Measurements from ENCODE around the gene NYAP2. TPM values are rescaled to one million over a fixed set of nuclear protein-coding genes. Genes with fewer than 3 reads are reported as not detected.

The NYAP2 gene
- total RNA-seq, 1 donor from 2014 or later: not detected

DNA sequence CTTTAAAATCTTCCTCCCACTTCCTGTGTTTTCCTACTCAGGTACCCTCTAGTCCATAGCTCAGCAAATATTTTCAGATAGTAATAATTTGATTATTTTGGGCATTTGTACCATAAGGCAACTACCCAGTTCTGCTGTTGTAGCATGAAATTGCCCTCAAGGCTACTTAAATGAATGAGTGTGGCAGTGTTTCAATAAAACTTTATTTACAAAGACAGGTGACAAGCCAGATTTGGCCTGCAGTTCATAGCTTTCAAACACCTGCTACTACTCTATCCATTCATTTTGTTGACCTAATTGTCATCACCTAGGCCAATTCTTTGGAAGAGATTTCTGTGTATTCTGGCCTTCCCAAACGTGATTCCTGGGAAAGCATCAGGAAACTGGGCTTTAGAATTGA, 28.9 kb downstream of the NYAP2 start:
- intact Hi-C loops (cut with micrococcal nuclease): no loop called here

DNA sequence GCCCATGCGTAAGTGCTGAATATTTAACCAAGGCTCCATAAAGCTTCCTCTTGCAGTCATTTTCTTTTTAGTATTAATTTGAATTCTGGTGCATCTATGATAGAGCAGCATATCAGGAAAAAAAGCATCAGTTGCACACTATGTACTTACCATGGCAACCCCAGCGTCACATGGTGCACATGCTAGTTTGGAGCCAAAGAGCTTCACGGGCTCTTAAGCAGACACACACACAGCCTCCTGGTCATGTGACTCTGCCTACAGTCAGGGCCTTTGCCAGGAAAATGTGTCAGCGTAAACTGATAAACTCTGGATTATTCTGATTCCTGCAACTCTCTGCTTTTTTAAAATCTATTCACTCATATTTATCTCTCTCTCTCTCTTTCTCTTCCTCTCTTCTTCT, 30.2 kb downstream of the NYAP2 start:
- intact Hi-C loops (cut with micrococcal nuclease): no loop called here

DNA sequence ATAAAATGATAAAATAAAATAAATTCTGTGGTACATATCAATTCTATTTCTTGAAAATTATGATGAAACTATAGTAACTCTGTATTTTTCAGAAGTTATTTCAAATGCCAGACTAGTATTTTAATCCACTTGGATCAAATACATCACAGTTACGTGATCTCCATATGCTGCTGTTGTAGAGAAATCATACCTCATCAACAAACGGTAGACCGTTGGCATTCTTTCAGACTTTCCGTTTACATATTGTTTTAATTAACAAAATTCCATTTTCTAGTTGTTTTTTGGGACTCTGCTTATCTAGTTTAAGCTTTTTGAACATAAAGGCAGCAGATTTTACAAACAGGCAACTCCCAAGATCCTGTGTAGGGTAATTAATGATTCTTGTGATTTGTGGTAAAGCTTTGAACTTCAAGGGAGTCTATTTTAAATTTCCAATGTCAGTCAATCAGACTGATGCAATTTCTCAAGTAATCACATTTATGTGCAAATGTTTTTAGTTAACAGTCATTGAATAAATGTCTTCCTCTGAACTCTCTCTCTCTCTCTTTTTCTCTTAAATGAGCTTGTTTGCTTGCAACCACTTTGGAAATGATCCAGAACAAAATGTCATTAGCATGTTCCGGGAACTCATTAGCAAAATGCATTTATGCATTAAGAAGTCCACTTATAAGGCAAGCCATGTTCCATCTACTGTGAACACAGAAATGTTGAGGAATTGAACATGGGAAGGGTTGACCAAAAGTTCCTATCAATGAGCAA, 31.8 kb downstream of the NYAP2 start:
- intact Hi-C loops (cut with micrococcal nuclease): no loop called here

DNA sequence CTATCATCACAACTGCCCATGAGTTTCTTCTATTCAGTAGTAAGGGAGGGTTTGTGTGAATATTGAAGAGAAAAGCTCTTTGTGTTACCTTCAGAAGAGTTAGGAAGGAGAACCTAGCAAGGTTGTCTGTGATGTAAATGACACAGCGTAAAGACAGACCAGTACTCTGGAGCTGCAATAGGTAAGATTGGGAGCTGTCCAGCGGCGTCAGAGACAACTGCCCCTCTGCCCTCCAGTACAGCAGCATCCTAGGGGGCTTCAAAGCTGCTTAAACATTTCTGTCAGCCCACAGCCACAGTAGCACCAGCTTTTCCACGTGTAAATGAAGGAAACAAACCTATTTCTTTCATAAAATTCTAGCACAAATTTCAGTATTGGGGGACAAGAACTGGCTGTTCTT, 34.5 kb downstream of the NYAP2 start:
- intact Hi-C loops (cut with micrococcal nuclease): no loop called here

DNA sequence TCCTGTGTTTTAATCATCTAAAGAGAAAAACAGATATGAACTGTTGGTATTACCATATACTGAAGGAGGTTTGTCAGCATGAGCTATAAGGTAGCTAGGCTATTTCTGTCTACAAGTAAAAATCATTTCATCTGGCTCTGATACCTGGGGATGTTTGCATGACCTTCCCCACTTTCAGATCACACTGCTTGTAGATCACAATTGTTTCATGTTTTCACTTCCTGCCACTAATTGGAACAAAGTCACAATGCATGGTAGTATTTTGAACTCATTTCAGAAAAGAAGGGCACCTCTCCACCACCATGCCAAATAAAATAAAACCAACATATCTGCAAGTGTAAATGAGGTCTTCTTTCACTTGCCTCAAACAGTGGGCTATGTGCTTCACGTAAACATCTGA, 37.8 kb downstream of the NYAP2 start:
- intact Hi-C loops (cut with micrococcal nuclease): no loop called here

DNA sequence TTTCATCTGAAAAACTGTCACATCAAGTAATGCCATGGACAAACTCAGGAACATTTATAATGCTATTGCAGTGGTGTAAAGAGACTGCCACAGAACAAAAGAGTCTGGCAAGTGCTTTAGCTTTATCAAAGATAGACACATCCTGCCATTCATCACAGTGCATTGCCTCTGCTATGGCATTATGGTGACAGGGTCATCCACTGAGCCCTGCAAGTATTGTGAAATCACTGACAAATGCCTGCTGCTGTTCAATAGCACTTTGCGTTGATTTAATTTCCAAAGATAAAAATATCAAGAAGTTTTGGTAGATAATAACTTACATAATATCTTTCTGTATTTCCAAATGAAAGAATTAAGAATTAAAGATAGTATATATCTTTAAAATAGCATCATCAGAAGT, 38.7 kb downstream of the NYAP2 start:
- intact Hi-C loops (cut with micrococcal nuclease): no loop called here

DNA sequence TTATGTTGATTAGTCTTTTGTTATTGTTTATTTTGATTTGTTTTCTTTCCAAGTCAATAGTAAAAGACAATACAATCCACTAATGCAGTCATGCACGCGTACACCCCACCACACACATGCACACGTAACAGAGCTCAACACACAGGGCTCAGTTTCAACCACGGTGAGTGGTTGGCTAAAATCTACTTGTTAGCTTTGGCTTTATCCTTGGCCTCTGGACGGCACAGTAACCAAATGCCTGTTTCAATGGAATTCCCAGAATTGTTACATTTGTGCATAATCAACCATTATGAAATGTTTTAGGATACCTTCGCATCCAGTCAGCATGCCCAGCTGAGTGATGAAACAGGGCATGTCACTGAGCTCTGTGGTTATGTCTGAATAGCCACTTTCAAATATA, 53.2 kb downstream of the NYAP2 start:
- intact Hi-C loops (cut with micrococcal nuclease): no loop called here

DNA sequence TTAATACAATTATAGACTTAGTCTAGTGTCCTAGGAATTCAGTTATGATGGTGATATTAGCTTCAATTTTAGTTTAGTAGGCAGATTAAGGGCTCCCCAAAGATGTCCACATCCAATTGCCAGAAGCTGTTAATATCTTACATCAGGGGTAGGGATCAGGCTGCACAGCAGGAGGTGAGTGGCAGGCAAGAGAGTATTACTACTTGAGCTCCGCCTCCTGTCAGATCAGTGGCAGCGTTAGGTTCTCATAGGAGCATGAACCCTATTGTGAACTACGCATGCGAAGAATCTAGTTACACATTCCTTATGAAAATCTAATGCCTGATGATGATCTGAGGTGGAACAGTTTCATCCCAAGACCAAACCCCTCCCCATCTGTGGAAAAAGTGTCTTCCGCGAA, 54.9 kb downstream of the NYAP2 start:
- intact Hi-C loops (cut with micrococcal nuclease): no loop called here

DNA sequence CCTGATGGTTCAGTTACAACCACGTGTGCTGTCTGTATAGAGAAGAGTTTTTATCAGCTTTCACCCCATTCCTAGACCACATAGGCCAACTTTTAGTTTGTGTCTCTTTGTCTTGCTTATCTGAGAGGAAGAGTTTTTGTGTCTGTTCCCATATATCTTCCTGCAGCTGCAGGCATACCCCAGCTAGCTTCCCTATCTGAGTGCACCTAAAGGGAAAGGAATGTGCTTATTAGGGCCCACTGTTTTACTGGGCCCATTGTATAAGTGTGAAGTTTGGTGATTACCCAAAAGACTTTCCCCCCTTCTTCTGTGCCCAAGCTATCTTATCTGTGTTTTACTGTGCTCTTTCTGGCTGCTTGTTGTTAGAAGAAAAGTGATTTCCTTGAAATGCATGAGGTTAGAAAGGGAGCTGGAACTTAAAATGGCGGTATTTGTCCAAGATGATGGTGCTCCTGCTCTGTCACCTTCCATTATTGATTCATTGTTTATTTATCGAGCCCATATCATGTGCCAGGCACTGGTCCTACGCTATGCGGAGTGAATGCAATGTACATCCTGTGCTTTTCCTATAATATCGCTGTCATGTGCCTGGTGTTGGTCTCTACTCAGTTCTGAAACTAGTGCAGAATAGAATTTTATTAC, 57.2 kb downstream of the NYAP2 start:
- intact Hi-C loops (cut with micrococcal nuclease): no loop called here

DNA sequence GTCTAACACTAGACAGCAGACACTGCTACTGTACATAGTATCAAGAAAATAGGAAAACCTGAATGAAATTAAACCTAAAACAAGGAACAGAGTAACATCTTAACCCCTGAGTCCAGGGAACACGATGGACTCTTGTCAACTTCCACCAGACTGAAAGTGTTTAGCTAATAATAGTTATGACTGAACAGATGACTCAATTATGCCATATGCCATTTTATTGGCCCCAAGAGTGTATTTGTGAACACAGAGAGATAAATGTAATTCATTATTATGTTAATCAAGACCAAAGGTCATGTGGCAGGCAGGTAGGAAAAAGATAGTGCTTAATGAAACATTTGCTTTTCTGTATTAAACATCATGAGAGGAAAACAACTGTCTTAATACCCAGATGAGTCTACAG, 58.0 kb downstream of the NYAP2 start:
- intact Hi-C loops (cut with micrococcal nuclease): no loop called here

DNA sequence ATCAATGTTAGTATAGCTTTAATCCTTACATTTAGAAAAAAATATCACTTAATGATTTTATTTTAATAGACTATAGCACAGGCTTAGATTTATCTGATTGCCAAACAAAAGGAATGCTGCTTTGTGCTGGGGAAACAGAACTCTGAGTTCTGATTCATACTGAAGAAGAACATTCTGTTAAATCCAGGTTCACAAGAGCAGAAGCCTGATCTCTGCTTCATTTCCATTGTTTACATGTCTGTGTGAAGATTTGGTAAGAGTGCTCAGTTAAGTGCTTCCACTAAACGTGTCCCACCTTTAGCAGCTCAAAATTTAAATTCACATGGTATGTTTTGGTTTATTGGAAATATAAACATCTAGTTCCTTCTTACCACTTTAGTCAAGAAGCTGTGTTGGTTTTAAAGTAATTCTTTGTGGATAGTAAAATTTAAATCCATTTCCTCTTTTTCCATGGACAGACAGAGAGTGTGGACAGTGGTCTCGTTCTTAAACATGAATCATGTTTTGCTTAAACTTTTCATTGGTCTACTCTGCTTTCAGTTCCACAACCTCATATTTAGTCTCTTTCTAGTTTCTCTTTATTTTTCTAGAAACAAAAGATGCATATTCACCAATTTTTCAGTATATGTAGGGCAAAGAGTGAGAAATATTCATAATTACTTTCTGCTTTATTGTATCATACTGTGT, 59.1 kb downstream of the NYAP2 start:
- intact Hi-C loops (cut with micrococcal nuclease): no loop called here

DNA sequence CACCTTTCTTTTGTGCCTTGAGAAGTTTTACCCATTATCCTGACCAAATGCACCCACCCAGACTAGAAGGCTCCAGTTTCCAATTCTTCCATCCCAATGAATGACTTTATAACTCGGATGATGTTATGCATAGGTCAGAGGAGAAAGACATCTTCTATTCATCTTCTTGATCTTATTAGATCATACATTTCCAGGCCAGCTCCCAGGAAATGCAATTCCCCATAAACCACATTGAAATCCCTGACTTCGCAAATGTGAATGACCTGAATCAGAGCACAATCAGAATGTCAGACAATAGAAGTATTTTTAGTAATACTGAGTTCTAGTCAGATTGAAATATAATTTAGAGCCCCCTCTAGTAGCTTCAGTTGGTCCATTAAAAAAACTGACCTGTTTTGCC, 62.9 kb downstream of the NYAP2 start:
- intact Hi-C loops (cut with micrococcal nuclease): no loop called here

DNA sequence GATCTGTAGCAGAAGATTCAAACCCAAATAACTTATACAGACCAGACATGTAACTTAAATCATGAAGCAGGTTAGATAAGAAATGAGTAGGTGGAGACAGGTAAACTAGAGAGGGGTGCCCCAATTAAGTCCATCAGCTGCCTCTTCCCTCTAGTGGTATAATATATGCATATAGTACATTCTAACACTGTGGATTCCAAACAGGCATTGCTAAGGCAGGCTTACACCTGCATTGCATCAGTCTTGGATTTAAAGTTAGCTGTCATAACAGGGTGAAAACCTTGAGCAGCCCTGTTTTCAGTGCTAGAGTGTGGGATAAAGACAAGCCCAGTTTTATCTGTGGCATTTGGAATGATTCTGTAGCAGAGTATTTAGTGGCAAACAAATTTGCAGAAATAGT, 63.4 kb downstream of the NYAP2 start:
- intact Hi-C loops (cut with micrococcal nuclease): no loop called here

DNA sequence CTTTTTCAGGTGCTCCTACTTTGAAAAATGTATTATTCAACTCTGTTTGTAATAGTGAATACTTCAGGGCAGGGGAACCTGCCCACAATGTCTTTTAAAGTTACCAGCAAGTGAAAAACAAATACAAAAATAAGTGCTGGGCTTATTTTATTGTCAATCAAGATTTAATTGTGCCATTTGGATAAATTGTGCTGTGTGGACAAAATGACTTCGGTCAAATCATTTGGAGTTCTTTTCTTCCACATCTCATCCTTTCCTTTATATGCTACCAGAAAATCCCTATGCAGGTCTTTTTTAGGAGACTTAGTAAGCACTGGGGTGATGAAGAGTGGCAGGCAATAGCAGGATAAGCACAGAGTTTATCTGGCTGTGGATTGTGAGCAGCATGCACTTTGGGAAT, 63.9 kb downstream of the NYAP2 start:
- intact Hi-C loops (cut with micrococcal nuclease): no loop called here

DNA sequence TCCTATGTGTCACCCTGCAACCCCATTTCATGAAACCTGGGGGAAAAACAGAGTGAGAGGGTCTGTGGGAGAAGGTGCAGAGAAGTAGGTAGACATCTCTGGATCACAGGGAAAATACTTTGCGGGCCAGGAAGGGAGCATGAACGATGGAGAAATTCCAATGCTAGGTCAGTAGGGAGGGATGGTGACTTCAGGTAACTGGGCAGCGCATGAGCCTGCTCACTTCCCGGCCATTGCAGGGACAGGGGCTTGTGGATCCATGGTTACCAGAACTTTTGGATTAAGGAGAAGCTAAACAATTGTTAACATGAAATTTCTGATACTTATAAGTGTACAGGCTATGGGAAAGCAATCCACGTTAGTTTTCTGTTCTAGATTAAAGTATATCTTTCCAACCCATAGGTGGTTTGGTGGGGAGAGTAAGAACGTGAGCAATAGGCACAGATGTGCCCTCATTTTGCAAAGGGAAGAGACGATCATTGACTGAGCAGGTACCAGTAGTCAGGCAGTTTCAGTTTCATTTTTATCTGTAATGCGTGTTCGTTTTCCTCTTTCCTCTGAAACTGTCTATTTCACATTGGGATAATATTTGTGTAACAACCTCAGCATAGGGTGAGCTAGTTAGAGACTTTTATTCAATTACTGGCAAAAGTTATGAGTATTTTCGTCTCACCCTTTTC, 65.0 kb downstream of the NYAP2 start:
- intact Hi-C loops (cut with micrococcal nuclease): no loop called here

DNA sequence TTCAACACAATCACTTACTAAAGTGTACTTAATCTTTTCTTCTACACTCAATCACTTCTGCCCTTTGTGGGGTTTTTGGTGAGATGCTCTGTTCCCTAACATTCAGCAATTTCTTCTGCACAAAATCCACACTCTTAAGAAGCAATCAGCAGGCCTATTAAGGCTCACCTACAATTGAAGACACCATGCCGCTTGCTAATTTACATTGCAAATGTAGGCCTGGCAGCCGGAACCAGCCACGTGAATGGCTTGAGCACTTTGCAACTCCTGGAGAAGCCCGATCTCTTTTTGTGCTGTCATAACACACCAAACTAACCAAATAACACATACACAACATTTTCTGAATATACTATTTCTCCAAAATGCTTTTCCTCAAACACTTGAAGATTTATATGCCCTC, 66.3 kb downstream of the NYAP2 start:
- intact Hi-C loops (cut with micrococcal nuclease): no loop called here

DNA sequence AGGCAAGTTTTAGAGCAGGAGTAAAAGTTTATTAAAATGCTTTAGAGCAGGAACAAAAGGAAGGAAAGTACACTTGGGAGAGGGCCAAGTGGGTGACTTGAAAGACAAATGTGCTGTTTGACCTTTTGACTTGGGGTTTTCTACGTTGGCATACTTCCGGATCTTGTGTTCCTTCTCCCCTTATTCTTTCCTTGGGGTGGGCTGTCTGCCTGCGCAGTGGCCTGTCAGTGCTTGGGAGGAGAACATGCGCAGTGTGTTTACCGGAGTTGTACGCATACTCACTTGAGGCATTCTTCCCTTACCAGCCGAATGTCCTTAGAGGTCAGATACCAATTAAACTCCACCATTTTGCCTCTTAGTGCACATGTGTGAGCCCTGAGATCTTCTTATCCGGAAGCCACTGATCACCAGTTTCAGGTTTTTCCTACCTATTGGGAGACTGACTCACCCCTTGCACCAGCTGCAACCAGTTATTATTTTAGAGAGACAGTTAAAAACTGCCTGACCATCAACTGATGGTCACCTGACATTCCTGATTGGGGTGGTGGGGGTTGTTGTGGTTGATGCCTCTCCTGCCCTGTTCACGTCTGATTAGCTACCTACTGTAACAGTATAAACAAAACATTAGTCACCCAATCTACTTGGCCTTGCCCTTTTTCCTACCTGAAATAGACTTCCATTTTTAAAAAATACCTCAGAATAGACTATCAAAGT, 67.5 kb downstream of the NYAP2 start:
- intact Hi-C loops (cut with micrococcal nuclease): no loop called here

DNA sequence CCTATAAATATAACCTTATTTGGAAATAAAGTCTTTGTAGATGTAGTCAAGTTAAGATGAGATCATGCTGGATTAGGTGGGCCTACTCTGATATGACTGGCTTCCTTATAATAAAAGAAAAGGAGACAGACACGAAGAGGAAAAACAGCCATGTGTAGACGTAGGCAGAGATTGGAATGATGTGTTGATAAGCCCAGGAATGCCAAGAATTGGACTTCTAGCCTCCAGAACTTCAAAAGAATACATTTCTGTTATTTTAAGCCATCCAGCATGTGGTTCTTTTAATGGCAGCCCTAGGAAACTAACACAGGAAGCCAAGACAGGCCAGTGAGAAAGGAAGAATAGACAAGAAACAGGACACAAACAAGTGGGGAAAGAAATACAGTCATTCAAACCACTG, 68.6 kb downstream of the NYAP2 start:
- intact Hi-C loops (cut with micrococcal nuclease): no loop called here

DNA sequence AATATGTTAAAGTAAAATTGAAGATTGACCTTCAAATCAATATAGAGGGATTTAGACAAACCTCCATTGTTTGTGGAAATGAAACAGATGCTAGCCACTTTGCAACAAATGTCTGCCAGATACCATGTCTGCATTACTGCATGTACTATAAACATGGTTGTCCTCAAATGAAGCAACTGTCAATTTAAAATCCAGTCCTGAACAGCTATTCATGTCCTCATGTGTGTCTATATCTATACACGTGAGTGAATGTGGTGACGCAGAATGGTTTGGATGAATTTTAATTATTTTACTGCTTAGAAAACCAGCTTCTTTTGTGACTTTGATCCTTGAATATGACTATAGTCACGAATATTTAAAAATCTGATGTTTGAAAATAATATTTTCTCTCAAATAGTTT, 71.5 kb downstream of the NYAP2 start:
- intact Hi-C loops (cut with micrococcal nuclease): no loop called here

DNA sequence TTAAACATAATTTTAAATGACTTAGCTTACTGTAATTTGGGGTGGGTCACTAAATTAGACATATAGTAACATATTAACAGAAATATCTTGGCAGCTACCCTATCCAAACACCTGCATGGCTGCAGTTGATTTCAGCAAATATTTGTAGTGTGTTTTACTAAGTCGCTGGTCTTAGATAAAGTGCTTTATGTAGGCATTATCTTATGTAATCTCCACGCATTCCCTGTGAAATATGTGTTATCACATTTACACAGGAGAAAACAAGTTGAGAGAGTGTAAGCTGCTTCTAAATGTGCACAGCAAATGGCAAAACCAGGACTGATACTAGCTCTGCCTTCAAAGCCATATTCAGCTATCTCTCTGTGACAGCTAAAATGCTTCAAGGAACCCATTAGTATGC, 72.0 kb downstream of the NYAP2 start:
- intact Hi-C loops (cut with micrococcal nuclease): no loop called here

DNA sequence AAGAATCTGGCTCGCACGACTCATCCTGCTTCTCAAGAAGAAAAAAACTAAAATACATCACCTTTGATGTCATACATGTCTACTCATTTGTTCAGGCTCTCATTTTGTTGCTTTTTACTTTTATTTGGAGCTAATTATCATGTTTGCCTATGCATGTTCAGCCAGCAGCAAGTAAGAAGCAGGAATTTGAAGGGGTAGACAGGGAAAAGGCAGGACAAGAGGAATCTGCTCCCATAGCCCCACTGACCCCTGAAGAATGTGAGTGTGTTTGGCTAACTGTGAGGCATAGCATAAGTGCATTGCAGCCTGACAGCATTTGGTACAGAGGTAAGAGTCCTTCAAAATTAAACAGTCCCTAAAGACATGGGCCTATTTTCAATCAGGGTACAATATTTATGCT, 72.7 kb downstream of the NYAP2 start:
- intact Hi-C loops (cut with micrococcal nuclease): no loop called here

DNA sequence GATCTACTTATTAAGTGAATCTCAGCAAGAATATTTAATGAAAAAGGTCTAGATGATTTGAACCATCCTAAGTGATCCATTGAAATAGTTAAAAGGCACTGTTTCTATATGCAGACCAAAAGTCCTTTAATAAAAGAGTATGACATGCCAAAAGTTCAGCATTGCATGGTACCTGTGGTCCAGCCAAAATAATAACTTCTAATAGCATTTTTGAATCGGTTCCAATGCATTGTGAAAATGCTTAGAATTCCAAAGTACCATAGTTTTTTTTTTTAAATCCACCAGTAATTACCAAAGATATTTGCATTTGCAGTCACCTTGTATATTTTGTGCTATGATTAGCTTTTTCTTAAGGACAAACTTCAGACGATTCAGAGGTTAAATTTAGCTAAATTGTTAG, 79.9 kb downstream of the NYAP2 start:
- intact Hi-C loops (cut with micrococcal nuclease): no loop called here
